Ecto neural progenitor cell (in vitro differentiated cells): Measurements from ENCODE around the gene RBMS3.
"Not testable (repeated sequence)": the region's sequence is repeated elsewhere in the genome, so short reads cannot be mapped to it uniquely, and the experiment has no call there.

ENCODE experiments used
- DNase-seq: peaks from one replicate; pipeline ENCODE4 v3.0.0-alpha.2; 2018; ENCODE audit warnings: low spot score

The RBMS3 gene

DNA sequence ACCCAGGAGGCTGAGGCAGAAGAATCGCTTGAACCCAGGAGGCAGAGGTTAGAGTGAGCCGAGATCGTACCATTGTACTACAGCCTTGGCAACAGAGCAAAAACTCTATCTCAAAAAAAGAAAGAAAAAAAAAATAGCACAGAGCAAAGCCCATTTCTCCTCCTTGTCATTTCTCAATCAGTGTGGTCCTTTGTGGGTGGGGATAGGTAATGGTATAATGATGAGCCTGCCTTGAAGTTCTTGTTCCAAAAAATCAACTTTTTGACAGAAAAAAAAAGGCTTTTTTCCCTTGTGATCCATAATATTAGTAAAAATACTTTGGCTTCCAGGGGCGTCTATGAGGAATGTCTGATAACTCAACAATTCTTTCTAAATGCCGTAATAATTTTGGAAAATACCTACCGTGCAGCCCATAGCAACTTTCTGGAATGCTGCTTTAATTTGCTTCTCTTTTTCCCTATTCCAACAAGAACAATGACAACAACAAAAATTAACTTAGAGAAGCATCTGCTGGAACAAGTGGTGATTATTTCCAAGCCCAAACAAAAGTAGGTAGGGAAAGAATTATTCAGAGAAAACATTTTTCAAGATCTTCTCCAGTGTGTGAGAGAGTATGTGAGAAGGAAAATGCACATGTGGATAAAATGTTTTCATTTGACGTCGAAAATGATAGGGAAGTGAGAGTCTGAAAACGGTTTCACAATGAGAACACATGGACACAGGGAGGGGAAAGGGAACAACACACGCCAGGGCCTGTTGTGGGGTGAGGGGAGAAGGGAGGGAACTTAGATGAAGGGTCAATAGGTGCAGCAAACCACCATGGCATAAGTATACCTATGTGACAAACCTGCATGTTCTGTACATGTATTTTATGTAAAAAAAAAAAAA lies 337.8 kb downstream of the RBMS3 start:
- DNase-seq, result no peak

DNA sequence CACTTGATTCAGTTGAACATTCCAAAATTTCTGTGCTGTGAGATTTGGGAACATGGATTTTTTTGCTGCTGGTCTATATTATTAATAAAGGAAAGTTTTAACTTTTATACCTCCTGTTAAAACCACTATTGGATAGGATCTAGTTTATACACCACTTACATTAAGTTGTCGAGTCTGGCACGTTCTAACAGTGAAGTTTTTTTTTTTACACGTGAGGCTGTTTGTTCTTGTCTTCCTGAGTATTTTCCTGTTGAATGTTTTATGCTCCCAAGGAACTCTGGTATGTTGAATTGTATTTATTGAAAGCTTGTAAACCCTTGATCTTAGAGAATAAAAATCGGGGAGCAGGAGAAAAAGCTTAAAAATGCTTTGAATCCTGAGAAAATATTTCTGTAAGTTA lies 338.8 kb downstream of the RBMS3 start:
- DNase-seq, result no peak

GRCh38 chr3:29627136-29628117 lies 346.6 kb downstream of the RBMS3 start:
- no peak for DNase-seq

- no peak for DNase-seq
Measured at GRCh38 chr3:29628795-29629194, 347.9 kb downstream of the RBMS3 start.

- no peak for DNase-seq
Measured at GRCh38 chr3:29635888-29636287, 355.0 kb downstream of the RBMS3 start.

DNA sequence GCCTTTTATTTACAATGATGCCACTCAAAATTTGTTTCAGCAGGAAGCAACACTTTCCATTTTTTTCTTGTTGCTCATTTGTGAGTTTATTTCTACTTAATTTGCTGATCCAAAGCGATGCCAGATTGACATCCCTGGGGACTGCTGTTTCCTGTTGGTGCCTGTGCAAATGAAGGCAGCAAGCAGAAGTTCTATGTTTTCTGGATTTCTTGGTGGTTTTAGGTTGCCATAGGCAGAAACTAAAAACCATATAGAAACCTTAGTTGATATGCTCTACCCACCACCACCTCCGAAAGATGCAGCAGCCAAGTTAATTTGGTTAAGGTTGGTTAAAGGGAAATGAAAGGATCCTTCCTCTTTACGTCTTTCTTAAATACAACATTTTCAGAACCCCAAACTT lies 356.2 kb downstream of the RBMS3 start:
- DNase-seq, result no peak

DNA sequence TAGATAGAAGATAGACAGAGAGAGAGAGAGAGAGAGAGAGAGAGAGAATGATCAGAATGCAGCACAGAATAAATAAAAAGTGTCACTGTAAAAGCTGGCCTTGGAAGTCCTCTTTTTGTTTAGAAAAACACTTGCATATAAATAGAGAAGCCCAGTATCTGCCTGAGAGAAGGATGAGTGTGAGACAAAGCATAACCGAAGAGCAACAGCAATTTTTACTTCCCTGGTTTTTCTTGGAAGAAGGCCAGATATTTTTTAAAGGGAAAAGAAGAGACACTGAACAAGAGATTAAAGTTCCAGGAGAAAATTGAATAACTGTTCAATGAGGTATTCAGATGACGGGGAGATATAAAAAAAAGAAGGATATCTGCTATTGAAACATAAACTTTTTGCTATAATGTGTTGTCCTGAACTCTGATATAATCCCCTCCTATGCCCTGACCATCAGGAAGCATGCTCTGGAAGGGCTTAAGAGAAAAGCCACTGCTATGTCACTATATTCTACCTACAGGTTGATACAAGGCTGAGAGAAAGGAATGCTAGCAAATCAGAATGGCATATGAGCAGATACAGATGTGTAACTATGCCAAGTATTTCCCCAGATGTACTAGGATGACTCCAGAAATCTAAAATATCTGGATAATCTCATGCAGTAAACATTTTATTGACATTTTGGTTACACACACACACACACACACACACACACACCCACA lies 358.9 kb downstream of the RBMS3 start:
- DNase-seq, result no peak

- no peak for DNase-seq
Measured at GRCh38 chr3:29642393-29643033, 361.6 kb downstream of the RBMS3 start.

DNA sequence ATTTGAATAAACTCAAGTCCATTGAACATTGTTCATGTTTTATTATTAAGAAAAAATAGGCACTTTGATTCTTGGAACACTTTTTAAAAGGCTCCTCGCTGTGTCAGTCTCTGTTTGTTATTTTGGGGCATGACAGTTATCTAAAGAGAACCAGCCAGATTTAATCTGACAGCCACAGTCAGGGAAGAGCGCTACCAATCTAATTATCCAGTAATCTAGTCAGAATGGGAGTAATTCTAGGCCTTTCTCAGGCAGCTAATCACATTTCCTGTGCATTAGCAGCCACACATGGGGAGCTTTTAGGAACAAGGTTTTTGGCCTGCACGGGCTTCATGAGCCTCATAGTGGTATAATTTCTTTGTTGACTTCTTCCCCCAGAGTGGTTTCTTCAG lies 362.2 kb downstream of the RBMS3 start:
- DNase-seq, result no peak

- DNase-seq, result no peak
Measured at GRCh38 chr3:29644261-29644660, 363.4 kb downstream of the RBMS3 start.

GRCh38 chr3:29644956-29645636 lies 364.2 kb downstream of the RBMS3 start:
- no peak for DNase-seq

GRCh38 chr3:29646043-29646442 lies 365.2 kb downstream of the RBMS3 start:
- DNase-seq, result no peak

DNA sequence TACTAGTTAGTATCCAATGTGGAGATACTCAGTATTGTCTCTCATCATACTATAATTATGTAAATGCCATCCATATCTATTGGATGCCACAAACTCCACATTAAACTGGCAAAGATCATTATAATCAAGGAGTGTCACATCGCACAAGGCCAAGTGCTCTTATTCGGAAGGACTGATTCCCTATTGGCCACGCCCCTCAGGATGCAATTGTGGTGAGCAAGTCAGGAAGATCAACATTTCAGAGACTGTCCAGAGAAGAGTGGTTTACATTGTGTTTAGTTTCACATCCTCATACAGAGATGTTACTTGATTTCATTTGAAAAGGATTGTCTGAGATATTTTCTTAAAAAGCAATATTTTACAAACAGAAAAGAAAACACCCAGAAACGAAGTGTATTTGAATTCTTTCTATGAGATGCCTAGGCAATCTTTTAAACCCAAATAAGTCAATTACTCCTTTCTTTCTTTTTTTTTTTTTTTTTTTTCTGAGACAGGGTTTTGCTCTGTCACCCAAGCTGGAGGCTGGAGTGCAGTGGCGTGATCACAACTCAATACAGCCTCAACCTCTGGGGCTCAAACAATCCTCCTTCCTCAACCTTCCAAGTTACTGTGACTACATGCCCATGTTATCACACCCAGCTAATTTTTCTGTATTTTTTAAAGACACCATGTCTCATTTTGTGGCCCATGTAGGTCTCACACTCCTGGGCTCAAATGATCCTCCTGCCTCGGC lies 369.1 kb downstream of the RBMS3 start:
- DNase-seq, result no peak

- DNase-seq, result no peak
Measured at GRCh38 chr3:29653680-29654079, 372.8 kb downstream of the RBMS3 start.

- DNase-seq, result no peak
Measured at GRCh38 chr3:29655015-29655747, 374.3 kb downstream of the RBMS3 start.

DNA sequence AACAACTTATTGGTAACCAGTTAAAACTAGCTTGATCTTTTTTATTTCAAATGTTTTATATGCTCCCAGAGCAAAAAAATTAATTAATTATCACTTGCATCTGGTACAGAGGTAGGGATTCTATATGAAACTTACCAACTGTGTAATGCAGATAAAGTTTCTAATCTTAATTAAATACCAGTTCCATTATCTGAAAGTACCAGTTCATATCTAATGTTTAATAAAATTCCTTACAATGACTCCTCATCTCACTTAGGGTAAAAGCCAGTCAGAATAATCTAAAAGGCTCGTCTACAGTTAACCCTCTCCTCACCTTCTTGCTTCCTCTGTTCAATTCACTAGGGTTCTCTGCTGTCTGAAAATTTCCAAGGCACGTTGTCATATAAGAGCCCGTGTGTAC lies 384.8 kb downstream of the RBMS3 start:
- DNase-seq, result no peak

DNA sequence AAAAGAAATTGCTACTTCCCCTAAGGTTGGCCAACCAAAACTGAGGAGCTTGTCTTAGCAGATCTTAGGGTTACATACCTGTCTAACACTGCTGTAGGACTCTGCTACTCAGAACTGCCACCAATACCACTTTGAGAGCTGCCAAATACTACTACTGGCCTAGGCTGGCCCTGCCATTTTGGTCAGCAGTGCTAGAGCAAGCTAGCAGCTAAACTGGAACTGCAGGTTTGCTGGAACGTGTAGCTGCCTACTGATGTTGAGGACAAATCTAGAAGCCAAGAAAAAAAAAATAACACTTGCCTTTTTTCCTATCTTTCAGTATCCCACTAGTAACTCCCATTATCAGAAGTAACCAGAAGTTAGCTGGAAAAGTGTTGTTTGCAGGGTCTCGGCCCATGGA lies 387.4 kb downstream of the RBMS3 start:
- no peak for DNase-seq

DNA sequence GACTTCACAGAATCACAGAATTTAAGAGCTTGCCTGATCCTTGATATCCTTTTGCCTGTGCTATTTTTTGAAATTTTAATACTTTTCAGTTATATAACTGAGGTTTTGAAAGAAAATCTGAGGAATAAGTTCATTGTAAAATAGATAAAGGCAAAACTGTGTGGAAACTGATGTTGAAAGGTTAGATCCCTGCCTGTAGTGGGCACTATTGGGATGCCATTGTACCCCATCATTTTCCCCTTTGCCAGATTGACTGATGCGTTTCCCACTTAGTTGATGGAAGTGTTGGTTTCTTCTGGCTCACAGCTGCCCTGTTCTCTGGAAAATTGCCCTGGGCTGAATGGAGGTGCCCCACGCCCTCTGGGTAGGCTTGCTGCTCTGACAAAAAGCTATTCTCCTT lies 387.9 kb downstream of the RBMS3 start:
- DNase-seq, result no peak

DNA sequence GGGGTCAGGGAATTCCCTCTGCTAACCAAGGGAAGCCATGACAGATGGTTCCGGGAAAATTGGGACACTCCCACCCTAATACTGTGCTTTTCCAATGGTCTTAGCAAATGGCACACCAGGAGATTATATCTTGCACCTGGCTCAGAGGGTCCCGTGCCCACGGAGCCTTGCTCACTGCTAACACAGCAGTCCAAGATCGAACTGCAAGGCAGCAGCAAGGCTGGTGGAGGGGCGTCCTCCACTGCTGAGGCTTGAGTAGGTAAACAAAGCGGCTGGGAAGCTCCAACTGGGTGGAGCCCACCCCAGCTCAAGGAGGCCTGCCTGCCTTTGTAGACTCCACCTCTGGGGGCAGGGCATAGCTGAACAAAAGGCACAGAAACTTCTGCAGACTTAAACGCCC lies 389.6 kb downstream of the RBMS3 start:
- not testable (repeated sequence) for DNase-seq

GRCh38 chr3:29677421-29677820 lies 396.6 kb downstream of the RBMS3 start:
- no peak for DNase-seq
